Measurements from ENCODE around the gene C8G. TPM values are rescaled to one million over a fixed set of nuclear protein-coding genes. Genes with fewer than 3 reads are reported as not detected.
A peak's percentile ranks its signal among the peaks of the same experiment; 100 is the strongest.

The C8G gene
- total and polyA plus RNA-seq, 9 of the 15 experiments (the other 6 are each of a cell fraction or from before 2014, with no cell fraction given), result 0.35 to 5.9 (median 2.7) TPM; not detected in 2

DNA sequence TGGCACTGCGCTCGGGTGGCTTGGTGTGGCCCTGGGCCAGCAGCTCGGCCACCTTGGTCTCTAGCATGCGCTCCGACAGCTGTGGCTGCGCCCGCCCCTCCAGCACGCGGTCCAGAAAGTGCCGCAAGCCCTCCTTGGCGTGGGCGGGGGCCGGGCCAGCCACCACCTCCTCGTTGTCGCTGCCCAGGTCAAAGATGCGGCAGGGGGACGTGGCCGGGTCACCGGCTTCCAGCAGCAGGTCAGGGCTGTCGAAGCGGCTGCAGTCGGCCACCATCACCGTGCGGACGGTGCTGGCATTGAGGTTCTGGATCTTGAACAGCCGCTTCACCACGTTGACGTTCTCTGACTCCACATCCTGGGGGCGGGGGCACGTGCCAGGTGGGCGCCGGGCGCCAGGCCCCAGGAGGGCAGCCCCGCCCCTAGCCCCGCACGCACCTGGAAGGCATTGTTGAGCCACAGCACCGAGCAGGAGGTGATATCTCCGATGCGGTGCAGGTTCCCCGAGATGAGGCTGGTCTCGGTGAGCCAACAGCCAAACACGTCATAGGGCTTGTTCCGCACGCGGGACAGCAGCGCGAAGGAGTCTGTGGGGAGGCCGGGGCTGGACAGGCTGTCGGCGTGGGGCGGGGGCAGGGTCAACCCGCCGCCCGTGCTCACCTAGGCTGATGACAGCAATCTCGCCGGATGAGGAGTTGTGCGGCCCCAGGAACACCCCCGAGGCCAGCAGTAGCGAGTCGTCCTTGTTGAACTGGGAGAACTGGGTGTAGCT lies 2.7 kb upstream of the C8G start (continued):
- TF ChIP-seq ASH1L (IDR thresholded peaks at IDR 0.05; ENCODE audit: borderline replicate concordance, low read depth, partially characterized antibody) (no peak), ILF3 (IDR thresholded peaks at IDR 0.05; ENCODE audit: borderline replicate concordance) (no peak), TGIF2 (CRISPR knock-in tag; IDR thresholded peaks at IDR 0.05) (0 out of 2 replicates have a peak, but pooled peaks have one; percentile 66), ETS1 (conservative IDR thresholded peaks at IDR 0.05; ENCODE audit: control insufficient read depth, low read depth, low read length) (no peak), GATAD2A (IDR thresholded peaks at IDR 0.05) (no peak), DIDO1 (tag; IDR thresholded peaks at IDR 0.05; ENCODE audit: low read depth) (no peak), ZNF41 (CRISPR knock-in tag; conservative IDR thresholded peaks at IDR 0.05) (no peak), RBFOX2 (IDR thresholded peaks at IDR 0.05; ENCODE audit: low read depth, low read length) (peak; percentile 56), MIER1 (IDR thresholded peaks at IDR 0.05; ENCODE audit: low read depth) (no peak), JUND (IDR thresholded peaks at IDR 0.05; ENCODE audit: borderline replicate concordance, low read depth, low read length) (no peak), JUND (tag; IDR thresholded peaks at IDR 0.05; ENCODE audit: borderline replicate concordance, low read depth, low read length) (no peak), ZNF253 (CRISPR knock-in tag; conservative IDR thresholded peaks at IDR 0.05) (no peak), ZNF76 (CRISPR knock-in tag; IDR thresholded peaks at IDR 0.05; ENCODE audit: borderline replicate concordance) (no peak), PRPF4 (IDR thresholded peaks at IDR 0.05; ENCODE audit: insufficient read depth, low read depth, low read length, poor library complexity, severe bottlenecking) (peak; percentile 61)
- TF ChIP-seq, protein P1, sequence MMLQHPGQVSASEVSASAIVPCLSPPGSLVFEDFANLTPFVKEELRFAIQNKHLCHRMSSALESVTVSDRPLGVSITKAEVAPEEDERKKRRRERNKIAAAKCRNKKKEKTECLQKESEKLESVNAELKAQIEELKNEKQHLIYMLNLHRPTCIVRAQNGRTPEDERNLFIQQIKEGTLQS (IDR thresholded peaks at IDR 0.05), result peak; percentile 52
- TF ChIP-seq, protein P1 (CRISPR knock-in tag; conservative IDR thresholded peaks at IDR 0.05), result no peak
- TF ChIP-seq, protein P2, sequence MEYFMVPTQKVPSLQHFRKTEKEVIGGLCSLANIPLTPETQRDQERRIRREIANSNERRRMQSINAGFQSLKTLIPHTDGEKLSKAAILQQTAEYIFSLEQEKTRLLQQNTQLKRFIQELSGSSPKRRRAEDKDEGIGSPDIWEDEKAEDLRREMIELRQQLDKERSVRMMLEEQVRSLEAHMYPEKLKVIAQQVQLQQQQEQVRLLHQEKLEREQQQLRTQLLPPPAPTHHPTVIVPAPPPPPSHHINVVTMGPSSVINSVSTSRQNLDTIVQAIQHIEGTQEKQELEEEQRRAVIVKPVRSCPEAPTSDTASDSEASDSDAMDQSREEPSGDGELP (CRISPR knock-in tag; IDR thresholded peaks at IDR 0.05; ENCODE audit: borderline replicate concordance), result peak; percentile 5; the same call in 1 of the 2 replicates
- TF ChIP-seq, protein P3, sequence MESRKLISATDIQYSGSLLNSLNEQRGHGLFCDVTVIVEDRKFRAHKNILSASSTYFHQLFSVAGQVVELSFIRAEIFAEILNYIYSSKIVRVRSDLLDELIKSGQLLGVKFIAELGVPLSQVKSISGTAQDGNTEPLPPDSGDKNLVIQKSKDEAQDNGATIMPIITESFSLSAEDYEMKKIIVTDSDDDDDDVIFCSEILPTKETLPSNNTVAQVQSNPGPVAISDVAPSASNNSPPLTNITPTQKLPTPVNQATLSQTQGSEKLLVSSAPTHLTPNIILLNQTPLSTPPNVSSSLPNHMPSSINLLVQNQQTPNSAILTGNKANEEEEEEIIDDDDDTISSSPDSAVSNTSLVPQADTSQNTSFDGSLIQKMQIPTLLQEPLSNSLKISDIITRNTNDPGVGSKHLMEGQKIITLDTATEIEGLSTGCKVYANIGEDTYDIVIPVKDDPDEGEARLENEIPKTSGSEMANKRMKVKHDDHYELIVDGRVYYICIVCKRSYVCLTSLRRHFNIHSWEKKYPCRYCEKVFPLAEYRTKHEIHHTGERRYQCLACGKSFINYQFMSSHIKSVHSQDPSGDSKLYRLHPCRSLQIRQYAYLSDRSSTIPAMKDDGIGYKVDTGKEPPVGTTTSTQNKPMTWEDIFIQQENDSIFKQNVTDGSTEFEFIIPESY (CRISPR knock-in tag; IDR thresholded peaks at IDR 0.05), result peak; percentile 99
